Frontal cortex (tissue), 4 donors: ENCODE data around the gene FAM227A. TPM values are rescaled to one million over a fixed set of nuclear protein-coding genes. Genes with fewer than 3 reads are reported as not detected.

Experiments used
- DNase-seq, 2 donors: peaks; one replicate each; pipeline ENCODE4 v3.0.0; 2012; ENCODE audit warnings: low spot score in 2 of 2
- FAIRE-seq: peaks from 2 replicates; lab custom pipeline; 2012; peaks lifted over from hg19 to GRCh38; lab: Jason Lieb, UNC
- total RNA-seq: library from RNA; depleted of rRNA; stranded (reverse); fragments of >200 nt; gene quantifications from one replicate; pipeline ENCODE4 v1.2.3, GENCODE V29; 2014
- donor health status: control.
- donor health status: control.
- donor health status: control.

FAM227A gene
- total RNA-seq = 4.9 TPM

DNA sequence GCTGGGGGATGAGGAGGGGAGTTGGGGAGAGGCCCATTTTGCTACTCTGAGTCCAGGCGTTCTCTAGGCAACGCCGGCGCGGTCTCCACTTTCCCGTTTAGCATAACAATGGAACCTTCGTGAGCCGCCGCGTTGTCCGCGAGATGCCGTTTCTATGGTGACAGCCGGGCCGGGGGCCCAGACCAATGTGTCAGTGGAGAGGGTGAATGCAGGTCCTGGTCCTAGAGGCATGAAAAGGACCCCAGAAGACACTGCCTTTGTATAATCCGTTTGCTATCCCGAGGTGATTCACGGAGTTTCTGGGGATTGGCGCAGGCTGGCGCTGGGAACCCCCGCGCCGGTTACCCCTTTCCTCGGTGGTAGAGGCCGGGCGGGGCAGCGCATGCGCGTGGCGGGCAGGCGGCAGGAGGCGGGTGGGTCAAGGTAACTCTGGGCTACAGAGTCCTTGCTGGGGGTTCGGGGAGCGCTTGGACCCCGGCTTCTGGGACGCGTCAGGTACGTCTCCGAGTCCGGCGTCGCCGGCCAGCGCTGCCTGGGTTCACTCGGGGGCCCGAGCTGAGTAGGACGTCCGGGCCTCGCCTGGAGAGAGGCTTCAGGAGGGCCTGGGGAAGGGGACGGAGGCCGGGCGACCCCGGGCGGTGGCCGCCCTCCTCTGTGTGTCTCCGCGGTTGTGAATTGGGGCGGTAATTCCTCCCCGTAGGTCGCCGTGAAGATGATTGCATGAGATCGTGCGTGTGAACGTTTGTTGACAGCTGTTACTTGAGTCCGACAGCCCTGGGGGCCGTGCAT is at the start of gene FAM227A, which contains the start of gene CBY1:
FAM227A (minus strand) TSS at position 137 of the 789 bp plus-strand sequence. CDS start 6,224 bp downstream, outside the sequence.
CBY1 (plus strand) TSS at position 383 of the 789 bp plus-strand sequence. CDS start 11,417 bp downstream, outside the sequence.
- FAIRE-seq = no peak
- DNase-seq = peak; percentile 90 to 97

DNA sequence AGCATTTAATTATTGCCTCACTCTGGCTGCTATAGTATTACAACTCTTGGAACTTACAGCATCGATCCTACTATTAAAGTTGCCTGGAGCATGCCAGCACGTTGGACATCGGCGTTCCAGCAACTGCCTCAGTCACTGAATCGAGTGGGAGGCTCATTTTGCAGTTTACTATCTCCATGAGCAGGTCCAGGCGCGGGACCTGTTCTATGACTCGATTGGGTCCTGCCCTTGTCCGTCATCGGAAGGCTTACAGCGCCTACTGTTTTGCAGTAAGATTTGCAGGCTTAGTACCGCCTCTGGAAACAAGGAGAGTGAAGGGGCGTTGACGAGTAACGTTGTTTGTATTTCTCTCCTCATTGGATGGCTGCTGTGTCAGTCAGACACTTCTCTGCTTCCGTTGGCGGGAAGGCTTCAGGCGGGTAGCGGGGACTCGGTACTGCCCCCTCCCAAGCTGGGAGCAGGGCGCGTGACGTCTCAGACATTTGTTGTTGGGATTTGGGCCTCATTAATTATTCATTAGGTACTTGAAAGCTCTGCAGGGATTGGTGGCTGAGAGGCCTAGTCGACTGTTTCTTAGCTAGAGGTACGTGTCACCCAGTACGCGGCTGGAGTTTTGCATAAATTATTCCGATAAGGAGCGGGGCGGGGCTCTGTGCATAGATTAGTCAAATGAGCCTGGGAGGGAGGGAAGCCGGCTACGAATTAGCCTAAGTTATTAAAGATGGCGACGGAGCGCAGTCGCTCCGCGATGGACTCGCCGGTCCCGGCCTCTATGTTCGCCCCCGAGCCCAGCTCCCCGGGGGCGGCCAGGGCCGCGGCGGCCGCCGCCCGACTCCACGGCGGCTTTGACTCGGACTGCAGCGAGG is 49.3 kb upstream of the FAM227A start, which contains the start of gene GTPBP1:
GTPBP1 (plus strand) TSS at position 710 of the 866 bp plus-strand sequence; CDS start at position 722, 12 bp downstream.
- FAIRE-seq = peak; percentile 99
- DNase-seq = peak; percentile 96 to 99

DNA sequence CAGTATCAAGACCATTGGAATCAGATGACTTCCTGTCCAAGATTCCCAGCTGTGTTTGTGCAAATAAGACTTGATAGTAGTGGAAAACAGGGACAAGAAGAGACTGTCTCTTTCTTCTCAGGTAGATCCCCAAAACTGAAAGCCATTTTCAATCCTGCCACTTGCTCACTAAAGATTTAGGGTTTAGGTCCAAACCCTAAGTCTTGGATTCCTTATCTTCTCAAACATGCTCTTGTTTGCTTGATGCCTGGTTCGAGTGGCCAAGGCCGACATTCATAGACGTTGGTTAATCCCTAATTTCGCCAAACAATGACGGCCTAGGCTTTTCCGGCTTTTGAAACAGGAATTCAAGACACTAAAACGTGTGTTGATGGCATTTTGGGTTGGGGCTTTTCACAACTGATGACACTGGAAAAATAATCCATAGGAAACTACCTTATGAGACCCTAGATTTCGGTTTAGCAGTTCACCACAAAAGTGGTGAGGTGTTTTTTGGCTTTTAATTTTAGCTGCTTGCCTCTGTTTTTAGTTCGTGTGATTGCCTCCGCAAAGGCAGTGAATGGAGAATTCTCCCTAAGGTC is 48.6 kb upstream of the FAM227A start:
- DNase-seq (no peak), FAIRE-seq (no peak)

DNA sequence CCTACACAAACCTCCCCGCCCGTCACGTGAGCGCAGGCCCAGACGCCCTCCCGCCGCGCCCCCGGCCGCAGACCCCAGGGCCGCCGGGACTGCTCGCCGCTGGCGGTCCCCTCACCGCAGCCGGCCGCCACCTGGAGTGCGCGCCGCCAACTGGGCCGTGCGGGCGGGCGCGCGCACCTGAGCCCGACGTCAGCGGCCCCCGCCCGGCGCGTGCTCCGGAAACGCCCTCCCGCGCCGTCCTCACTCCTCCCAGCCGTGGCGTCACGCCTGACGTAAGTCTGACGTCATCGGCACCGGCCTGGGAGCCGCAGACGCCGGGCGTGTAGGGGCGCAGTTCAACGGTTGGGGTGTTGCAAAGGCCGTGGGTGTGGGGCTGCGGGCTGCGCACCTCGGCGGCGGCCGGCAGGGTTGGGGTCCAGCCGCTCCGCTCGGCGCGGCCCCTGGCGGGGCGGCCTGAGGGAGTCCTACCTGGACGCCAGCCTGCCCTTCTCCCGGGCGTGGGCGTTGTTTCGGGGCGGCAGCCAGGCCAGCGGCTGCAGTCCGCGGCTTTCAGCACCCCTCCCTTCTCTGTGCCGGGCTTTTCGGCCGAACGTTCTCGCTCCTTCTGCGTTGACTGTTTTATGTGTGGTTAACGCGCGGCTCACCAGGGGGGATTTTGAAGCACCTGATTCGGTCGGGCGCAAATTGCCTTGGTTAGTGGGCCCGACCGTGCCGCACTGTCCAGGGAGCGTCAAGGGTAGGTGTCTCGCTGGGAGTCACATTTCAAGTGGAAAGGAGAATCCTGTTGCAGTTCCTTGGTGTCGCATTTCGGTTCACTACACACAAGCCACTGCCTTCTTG is 44.8 kb upstream of the FAM227A start, which contains the start of gene JOSD1:
JOSD1 (minus strand) TSS at position 155 of the 840 bp plus-strand sequence. CDS start 956 bp downstream, outside the sequence.
- DNase-seq (peak; percentile 96 to 97), FAIRE-seq (no peak)

DNA sequence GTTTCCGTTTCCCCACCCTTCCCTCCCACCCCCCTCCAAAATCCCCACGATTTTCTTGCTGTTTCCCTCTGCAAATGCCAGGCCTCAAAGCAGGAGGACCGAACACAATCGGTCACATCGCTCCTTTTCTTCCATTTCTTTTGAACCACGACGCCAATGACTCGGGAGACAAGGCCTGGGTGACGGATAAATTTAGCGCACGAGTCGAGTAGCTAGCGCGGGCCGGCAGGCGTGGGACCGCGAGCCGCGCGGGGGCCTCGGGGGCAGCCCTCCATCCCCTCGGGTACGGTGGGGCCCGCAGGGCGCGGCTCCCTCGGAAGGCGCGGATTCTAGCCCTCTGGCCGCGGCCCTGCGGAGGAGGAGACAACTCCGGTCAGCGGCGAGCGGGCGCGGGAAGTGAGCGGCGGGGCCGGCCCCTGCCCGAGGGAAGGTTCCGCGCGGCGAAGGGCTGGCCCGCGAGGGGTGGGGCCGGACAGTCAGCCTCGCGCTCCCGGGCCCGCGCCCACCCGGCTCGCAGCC is 44.1 kb upstream of the FAM227A start:
- no peak for DNase-seq
- FAIRE-seq = no peak

DNA sequence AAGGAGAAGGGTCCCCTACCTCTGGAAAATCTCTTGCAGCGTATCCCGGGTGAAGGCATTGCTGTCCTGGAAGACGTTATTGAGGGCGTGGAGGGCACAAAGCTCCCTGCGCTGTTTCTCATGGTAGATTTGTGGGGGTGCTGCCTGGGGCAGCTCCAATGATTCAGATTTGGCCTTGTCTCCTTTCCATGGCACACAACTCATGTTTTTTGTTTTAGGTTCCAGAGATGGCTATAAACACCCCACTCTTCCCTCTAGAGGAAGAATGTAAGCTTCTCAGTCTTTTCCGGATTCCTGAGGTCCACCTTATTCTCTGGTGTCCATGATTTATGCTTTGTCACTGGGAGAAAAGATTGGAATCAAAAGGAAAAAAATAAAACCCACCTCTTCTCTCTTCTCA is 43.6 kb upstream of the FAM227A start:
- DNase-seq = no peak
- FAIRE-seq = no peak

DNA sequence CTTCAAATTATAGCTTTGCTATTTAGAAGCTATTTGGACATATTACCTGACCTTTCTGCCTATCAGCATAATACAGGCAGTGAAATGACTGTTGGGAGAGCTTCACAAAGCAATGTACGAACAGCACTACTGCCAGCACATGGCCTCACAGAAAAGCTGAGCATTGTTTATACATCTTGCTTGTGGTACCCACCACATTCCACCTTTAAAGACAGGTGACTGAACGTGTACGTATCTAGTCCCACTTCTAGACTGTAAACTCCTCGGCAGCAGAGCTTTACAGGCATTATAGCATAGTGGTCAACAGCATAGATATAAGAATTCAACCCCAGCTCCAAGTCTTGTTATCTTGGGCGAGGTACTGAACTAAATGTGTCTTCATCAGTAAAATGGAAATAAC is 43.0 kb upstream of the FAM227A start:
- no peak for FAIRE-seq

DNA sequence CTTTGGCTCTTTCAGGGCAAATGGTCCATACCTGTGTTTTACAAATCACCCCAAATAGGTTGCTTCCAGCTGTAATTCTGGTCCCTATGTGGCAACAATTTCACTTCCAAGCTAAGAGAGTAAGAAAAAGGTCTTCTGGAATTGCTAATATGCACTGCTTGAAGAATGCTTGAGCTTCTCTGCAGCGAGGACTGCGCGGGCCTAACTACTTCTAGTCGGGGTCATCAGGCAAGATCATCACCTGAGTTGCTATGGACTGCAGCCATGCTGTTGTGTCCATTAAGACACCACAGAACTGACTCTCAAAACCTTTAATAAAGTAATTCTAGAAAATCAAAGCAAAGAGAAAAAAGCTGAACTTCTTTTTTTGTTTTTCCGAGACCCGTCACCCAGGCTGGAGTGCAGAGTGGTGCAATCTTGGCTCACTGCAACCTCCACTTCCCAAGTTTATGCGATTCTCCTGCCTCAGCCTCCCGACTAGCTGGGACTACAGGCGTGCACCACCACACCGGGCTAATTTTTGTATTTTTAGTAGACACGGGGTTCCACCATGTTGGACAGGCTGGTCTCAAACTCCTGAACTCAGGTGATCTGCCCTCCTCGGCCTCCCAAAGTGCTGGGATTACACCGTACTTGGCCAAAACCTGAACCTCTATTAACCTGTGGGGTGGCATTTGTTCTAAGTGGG is 42.4 kb upstream of the FAM227A start:
- FAIRE-seq (no peak), DNase-seq (no peak)

More for the DNA sequence above, 43.0 kb upstream of the FAM227A start:
- DNase-seq = no peak

DNA sequence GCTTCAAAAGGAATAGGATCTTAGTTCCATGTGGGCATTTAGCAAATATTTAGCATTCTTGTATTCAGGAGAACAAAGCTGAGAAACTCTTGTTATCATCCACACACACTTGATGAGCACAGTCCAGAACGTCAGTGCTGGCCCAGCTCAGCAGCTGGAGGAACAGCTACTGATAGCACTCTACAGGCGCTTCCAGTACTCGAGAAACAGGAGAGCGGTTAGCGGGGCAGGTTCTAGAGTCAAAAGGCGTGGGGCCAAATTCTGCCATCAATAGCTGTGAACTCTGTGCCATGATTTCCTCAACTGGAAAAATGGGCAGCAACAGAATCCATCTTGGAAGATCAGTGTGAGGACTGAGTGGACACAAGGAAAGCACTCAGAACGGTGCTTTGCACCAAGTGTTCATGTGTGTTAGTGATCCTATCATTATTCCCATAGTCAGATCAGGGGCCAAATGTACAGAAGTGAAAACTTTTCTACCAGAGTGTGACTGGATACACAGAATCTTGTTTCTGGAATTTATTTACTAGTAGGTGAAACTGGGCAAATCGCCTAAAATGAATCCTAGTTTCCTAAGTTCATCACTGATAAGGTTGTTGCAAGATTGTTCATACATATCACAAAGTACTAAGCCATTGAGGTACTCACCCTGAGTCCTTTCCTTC is 41.4 kb upstream of the FAM227A start:
- no peak for FAIRE-seq
- DNase-seq = no peak

DNA sequence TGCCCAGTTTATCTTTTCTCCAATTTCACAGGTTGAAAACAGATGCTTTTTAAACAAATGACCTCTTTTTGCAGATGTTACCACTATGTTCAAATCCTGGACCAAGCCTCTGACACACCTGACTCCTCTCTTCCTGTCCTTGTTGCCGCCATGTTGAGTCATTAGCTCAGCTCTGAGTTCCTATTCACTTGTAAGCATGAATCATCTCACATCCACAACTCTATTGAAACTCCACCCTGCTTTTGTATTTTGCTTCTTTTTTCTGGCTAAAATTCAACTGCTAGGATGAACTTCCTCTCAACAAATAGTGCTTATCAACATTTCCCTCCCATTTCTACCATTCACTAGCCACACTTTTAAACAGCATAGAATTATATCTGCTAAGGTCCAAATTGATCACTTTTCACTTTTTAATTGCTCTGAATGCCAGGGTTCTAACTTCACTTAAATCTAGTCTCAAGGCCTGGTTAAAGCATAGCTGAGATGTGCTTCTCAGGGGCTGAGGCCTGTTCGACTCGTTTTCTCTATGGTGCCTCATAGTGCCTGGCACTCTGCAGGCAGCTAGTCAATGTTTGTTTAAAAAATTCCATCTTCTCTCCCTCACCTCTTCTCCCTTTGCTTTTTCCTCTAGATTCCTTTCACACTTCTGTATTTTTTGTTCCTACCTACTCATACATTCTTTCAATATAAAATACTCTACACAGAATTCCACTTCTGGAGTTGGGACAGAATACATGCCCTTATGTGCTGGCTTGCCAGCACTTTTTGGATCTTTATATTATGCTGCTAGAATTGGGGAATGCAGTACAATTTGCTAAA is 40.6 kb upstream of the FAM227A start:
- FAIRE-seq (no peak), DNase-seq (peak in 1 of 2 donors; percentile 42)

DNA sequence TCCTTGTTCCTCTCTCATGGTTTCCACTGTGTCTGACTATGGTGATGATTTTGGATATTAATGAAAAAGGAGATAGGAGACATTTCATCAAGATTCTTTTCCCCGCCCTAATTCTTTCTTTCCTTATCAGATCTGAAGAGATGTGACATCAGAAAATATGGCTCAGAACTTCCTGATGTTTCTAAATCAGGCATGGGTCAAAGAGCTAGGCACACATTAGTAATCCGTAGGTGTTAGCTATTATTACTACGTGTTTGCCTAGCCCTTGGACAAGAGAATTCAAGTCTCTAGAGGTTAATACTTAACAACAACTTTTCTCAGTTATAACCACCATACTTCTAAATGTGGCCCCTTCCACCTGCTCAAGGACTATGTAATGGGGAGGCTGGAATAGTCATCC is 38.7 kb upstream of the FAM227A start:
- FAIRE-seq (no peak), DNase-seq (no peak)

DNA sequence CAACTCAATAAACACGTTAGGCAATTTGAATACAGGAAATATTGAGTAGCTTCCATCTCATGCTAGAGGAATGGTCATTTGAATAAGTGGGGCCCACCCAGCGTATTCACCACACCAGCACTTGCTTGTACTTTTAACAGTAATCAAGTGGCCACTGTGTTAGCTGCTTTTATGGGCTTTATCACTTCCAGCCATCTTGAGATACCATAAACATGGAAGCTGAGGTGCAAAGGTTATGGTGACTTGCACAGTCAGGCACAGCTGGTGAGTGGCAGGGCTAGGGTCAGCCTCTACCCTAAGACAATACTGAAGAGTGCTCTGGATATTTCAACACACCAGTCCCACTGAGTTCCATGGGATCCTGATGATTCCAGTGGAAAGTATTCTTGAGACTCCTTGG is 37.9 kb upstream of the FAM227A start:
- DNase-seq (no peak), FAIRE-seq (no peak)

DNA sequence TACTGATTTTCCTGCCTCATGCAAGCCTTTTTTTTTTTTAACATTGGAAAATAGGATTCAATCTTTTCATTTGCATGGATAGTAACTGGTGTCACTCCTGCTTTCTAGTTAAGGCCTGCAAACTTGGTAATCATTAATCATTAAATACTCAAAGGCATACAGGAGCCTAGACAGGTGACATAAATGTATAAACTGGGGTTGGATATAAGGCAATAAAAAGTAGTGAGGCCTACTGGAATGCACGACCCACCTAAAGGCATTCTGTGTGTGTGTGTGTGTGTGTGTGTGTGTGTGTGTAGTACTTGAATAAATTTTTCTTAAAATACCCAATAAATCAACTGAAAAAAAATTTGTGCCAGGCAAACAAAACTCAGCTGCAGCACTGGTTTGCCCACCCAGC is 33.5 kb upstream of the FAM227A start:
- FAIRE-seq (no peak), DNase-seq (no peak)

DNA sequence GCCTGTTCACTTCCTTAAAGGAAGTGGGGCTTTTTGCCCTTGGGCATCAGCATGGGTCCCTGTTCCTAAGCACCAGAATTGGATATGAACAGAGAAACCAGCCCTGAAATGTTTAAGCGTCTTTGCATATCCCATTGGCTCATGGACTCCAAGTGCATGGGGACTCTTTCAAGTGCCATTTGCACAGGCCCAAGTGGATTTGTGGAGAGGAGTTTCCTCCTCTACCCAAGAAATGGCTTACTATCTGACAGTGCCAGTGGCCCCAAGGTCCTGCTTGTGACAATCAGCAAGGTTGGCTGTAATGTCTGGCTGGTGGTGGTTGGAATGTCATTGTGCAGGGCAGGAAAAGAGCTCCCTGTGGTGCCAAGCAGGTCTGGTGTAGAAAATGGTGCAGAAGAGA is 29.6 kb upstream of the FAM227A start:
- FAIRE-seq (no peak), DNase-seq (no peak)

DNA sequence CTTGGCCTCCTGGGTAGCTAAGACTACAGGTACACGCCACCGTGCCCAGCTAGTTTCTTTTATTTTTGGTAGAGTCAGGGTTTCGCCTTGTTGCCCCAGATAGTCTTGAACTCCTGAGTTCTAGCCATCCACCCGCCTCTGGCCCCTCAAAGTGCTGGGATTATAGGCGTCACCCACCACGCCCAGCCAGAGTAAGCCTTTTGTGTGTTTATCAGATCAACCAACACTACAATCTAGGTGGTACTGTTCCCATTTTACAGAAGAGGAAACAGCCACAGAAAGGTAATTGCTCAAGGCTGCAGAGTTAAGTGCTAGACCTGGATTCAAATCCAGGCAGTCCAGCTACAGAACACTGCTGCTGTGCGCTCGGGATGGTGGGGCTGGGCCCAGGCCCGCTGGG is 28.7 kb upstream of the FAM227A start:
- FAIRE-seq = no peak

DNA sequence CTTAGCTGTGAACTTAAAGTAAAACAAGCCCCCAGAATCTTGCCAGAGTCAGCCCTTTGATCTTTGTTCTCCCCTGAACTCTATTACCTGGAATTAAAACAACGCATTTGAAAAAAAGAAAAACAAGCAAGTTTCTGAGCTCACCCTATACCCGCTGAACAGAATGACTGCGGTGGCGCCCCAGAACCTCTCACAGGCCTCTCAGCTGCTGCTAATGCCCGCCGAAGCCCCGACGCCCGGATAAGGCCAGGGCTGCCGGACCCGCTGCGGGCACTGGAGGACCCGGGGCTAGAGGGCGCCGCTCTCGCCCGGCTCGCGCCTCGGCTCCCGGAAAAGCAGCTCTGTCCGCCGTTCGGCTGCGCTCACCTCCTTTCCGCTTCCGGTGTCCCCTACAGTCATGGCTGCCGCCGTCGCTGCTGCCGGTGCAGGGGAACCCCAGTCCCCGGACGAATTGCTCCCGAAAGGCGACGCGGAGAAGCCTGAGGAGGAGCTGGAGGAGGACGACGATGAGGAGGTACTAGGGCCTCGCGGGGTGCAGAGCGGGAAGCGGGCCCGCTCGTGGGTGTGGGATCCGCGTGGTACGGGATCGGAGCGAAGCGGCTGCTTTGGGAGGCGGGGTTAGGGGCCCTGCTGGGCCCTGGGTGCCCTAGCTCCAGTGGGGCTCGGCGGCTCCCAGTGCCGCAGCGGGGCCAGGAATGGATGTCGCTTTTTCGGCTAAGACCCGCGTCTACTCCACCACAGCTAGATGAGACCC is 25.6 kb upstream of the FAM227A start, which contains the start of gene TOMM22:
TOMM22 (plus strand) TSS at position 376 of the 754 bp plus-strand sequence; CDS start at position 398, 22 bp downstream.
- DNase-seq (peak; percentile 92 to 96), FAIRE-seq (no peak)

More for the DNA sequence above, 28.7 kb upstream of the FAM227A start:
- no peak for DNase-seq
